A673 (cell line): ENCODE data around the gene ATG3.
"Not testable (repeated sequence)": the region's sequence is repeated elsewhere in the genome, so short reads cannot be mapped to it uniquely, and the experiment has no call there.

Source experiments
- EZH2 ChIP-seq: fragments of 200-600 bp; sonication (generic); IDR thresholded peaks from 2 replicates; pipeline ENCODE4 v1.6.1; 2017; ENCODE audit warnings: borderline replicate concordance, low read depth, mild to moderate bottlenecking, mixed read lengths, antibody characterized with exemption, low read length; ENCODE audit not compliant: poor library complexity, severe bottlenecking
- TF ChIP-seq, protein P1 (sequence below): fragments of 300-800, 200-600 bp; sonication (generic); conservative IDR thresholded peaks from 2 replicates; pipeline ENCODE4 v1.5.1; 2017; ENCODE audit warnings: low read depth, mild to moderate bottlenecking, antibody characterized with exemption, low read length, moderate library complexity, mixed read lengths

GRCh38 chr3:112494448-112494767 lies 67.4 kb downstream of the ATG3 start:
- TF ChIP-seq, protein P1, sequence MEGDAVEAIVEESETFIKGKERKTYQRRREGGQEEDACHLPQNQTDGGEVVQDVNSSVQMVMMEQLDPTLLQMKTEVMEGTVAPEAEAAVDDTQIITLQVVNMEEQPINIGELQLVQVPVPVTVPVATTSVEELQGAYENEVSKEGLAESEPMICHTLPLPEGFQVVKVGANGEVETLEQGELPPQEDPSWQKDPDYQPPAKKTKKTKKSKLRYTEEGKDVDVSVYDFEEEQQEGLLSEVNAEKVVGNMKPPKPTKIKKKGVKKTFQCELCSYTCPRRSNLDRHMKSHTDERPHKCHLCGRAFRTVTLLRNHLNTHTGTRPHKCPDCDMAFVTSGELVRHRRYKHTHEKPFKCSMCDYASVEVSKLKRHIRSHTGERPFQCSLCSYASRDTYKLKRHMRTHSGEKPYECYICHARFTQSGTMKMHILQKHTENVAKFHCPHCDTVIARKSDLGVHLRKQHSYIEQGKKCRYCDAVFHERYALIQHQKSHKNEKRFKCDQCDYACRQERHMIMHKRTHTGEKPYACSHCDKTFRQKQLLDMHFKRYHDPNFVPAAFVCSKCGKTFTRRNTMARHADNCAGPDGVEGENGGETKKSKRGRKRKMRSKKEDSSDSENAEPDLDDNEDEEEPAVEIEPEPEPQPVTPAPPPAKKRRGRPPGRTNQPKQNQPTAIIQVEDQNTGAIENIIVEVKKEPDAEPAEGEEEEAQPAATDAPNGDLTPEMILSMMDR, result not testable (repeated sequence)
- not testable (repeated sequence) for TF ChIP-seq EZH2
